Activated CD8-positive, alpha-beta T cell treated with anti-CD3 and anti-CD28 coated beads for 36 hours (primary cell): ENCODE data around the gene MAPK8IP2. TPM values are rescaled to one million over a fixed set of nuclear protein-coding genes. Genes with fewer than 3 reads are reported as not detected.

ENCODE experiments used
- ATAC-seq: fragments of 200-7000 bp; cut with Tn5 transposase; one replicate; pipeline ENCODE4 v1.10.0; 2021; ENCODE audit warnings: mild to moderate bottlenecking, moderate library complexity
- CTCF ChIA-PET: fragments of 350-600 bp; sonication (Branson Sonifier 250); formaldehyde crosslinking; loops from one replicate; lab custom pipeline; 2021; ENCODE audit warnings: antibody characterized with exemption; lab: Charles Lee
- POLR2A ChIA-PET: fragments of 350-600 bp; sonication (Branson Sonifier 250); formaldehyde crosslinking; loops from one replicate; lab custom pipeline; 2021; ENCODE audit warnings: antibody characterized with exemption; lab: Charles Lee
- DNase-seq: peaks from one replicate; pipeline ENCODE4 v3.0.0-alpha.2; 2020
- H3K27ac Mint-ChIP-seq: one replicate; pipeline ENCODE4 v1.8.0; 2021; ENCODE audit warnings: mild to moderate bottlenecking, mixed read lengths
- H3K27me3 Mint-ChIP-seq: one replicate; pipeline ENCODE4 v1.8.0; 2021; ENCODE audit warnings: mixed read lengths
- H3K36me3 Mint-ChIP-seq: one replicate; pipeline ENCODE4 v1.8.0; 2021; ENCODE audit warnings: low read depth, mixed read lengths
- H3K4me1 Mint-ChIP-seq: one replicate; pipeline ENCODE4 v1.8.0; 2021; ENCODE audit warnings: low read depth, mixed read lengths
- H3K4me3 Mint-ChIP-seq: one replicate; pipeline ENCODE4 v1.8.0; 2021; ENCODE audit warnings: mild to moderate bottlenecking, moderate library complexity, mixed read lengths
- H3K9me3 Mint-ChIP-seq: one replicate; pipeline ENCODE4 v1.8.0; 2021; ENCODE audit warnings: mixed read lengths
- CTCF ChIP-seq: fragments of 200-600 bp; IDR thresholded peaks from one replicate; pipeline ENCODE4 v1.8.0; 2022; ENCODE audit warnings: antibody characterized with exemption, mild to moderate bottlenecking
- intact Hi-C: fragments of 100-400 bp; cut with micrococcal nuclease; formaldehyde crosslinking; loops from one replicate; pipeline ENCODE4 v1.10.0; 2022
- total RNA-seq, 2 experiments: library from RNA; stranded (reverse); gene quantifications; one replicate each; pipeline ENCODE4 v1.2.3, GENCODE V29; 2021

The MAPK8IP2 gene
- total RNA-seq, 2 experiments from 2014 or later: 0.11 TPM

GRCh38 chr22:50627642-50628542 is 27.3 kb downstream of the MAPK8IP2 start, which contains the start of gene ARSA:
Gene ARSA, minus strand, starts transcription at chr22:50628152. Its CDS starts 373 bp downstream, at chr22:50627779.
- DNase-seq (peak; percentile 80), ATAC-seq (peak; percentile 90)
- peaks cover 23% of the 10 kb centered on the region for H3K4me1 Mint-ChIP-seq
- intact Hi-C loops: no loop called here
- H3K36me3 Mint-ChIP-seq: peaks cover 2% of the 10 kb centered on the region
- peak within 1 kb of the TSS; percentile 86 for H3K4me3 Mint-ChIP-seq
- H3K9me3 Mint-ChIP-seq: no peaks in the 10 kb centered on the region
- H3K27me3 Mint-ChIP-seq: no peaks in the 10 kb centered on the region
- POLR2A ChIA-PET: interaction anchor here (0.7 to 1.6 kb wide), 7 partner anchors 45 to 102 kb away, joined by 3 to 5 read pairs (median 3); partner anchors contain the start of genes CHKB and SCO2
- TF ChIP-seq CTCF: peak; percentile 29
- H3K27ac Mint-ChIP-seq: peak within 1 kb of the TSS; percentile 59
- CTCF ChIA-PET: interaction anchor here (0.9 to 1.0 kb wide), 2 partner anchors 24 to 102 kb away, joined by 3 to 4 read pairs; partner anchors contain the start of gene SCO2

- CTCF ChIA-PET: interaction anchor here (0.9 to 1.0 kb wide), 2 partner anchors 25 to 103 kb away, joined by 3 to 4 read pairs; partner anchors contain the start of gene SCO2
- Mint-ChIP-seq H3K36me3 (peaks cover 2% of the 10 kb centered on the region), H3K27me3 (no peaks in the 10 kb centered on the region), H3K4me1 (peaks cover 19% of the 10 kb centered on the region), H3K27ac (peak overlapping the region; percentile 59), H3K4me3 (peak overlapping the region; percentile 86), H3K9me3 (no peaks in the 10 kb centered on the region)
- DNase-seq (peak; percentile 31), ATAC-seq (no peak)
- POLR2A ChIA-PET: interaction anchor here (0.6 to 0.8 kb wide), 2 partner anchors 89 to 103 kb away, joined by 3 read pairs; partner anchors contain the start of gene SCO2
- TF ChIP-seq CTCF: no peak
- intact Hi-C loops: no loop called here
Observed at GRCh38 chr22:50628543-50629134, 28.0 kb downstream of the MAPK8IP2 start.

- Mint-ChIP-seq H3K4me3 (no peak overlapping the region), H3K27me3 (no peaks in the 10 kb centered on the region), H3K36me3 (no peaks in the 10 kb centered on the region), H3K4me1 (peaks cover 19% of the 10 kb centered on the region), H3K27ac (no peak overlapping the region), H3K9me3 (no peaks in the 10 kb centered on the region)
- ATAC-seq: no peak
- intact Hi-C loops: no loop called here
- TF ChIP-seq CTCF: no peak
- POLR2A ChIA-PET: interaction anchor here (0.7 to 1.7 kb wide), 3 partner anchors 9 to 86 kb away, joined by 3 to 4 read pairs (median 3); no protein-coding TSS in a partner anchor
- CTCF ChIA-PET: no interaction called here
- no peak for DNase-seq
Observed at GRCh38 chr22:50630376-50630775, 29.8 kb downstream of the MAPK8IP2 start.

GRCh38 chr22:50633086-50633485 is 32.5 kb downstream of the MAPK8IP2 start:
- ATAC-seq (no peak), DNase-seq (no peak)
- intact Hi-C loops: no loop called here
- Mint-ChIP-seq H3K27me3 (no peaks in the 10 kb centered on the region), H3K4me1 (peaks cover 14% of the 10 kb centered on the region), H3K27ac (no peak overlapping the region), H3K36me3 (no peaks in the 10 kb centered on the region), H3K4me3 (no peak overlapping the region), H3K9me3 (no peaks in the 10 kb centered on the region)
- no peak for TF ChIP-seq CTCF
- CTCF ChIA-PET: no interaction called here
- POLR2A ChIA-PET: no interaction called here
